GM21737 (cell line): Measurements from ENCODE around the gene PNPLA1.
"Not testable (repeated sequence)": the region's sequence is repeated elsewhere in the genome, so short reads cannot be mapped to it uniquely, and the experiment has no call there.

Experiments used
- ATAC-seq: cut with Tn5 transposase; IDR thresholded peaks from one replicate; pipeline ENCODE4 v1.9.1; 2021; ENCODE audit warnings: mild to moderate bottlenecking, moderate library complexity; ENCODE audit not compliant: unreplicated experiment

The PNPLA1 gene

DNA sequence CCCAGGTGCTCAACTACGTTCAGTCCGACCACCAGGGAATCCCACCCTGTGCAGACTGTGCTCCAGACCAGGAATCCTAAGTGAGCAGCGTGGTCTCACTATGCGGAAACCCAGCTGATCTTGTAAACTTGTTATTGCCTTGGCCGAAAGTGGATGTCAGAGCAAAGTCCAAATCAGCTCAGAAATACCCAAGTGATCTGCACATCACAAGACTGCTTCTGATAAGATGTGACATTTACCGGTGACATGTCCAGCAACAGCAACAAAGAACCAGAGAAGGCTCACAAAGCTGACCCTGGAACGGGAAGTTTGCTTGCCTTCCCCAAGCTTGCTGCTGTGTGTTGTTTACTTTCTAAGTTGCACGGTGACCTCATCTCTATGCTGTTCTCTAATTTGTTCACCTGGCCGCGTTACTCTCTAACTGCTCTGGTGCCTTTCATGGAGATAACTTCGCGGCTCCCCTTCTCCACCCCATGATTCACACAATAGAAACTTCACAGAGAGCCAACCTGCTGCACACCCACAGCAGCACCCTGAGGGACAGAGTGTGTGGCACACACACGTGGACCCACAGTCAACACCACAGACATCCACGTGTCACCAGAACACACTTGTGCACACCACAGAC, 65.1 kb downstream of the PNPLA1 start:
- ATAC-seq: no peak

GRCh38 chr6:36335465-36336207, 65.8 kb downstream of the PNPLA1 start:
- no peak for ATAC-seq

GRCh38 chr6:36336208-36336710, 66.4 kb downstream of the PNPLA1 start:
- ATAC-seq: no peak

DNA sequence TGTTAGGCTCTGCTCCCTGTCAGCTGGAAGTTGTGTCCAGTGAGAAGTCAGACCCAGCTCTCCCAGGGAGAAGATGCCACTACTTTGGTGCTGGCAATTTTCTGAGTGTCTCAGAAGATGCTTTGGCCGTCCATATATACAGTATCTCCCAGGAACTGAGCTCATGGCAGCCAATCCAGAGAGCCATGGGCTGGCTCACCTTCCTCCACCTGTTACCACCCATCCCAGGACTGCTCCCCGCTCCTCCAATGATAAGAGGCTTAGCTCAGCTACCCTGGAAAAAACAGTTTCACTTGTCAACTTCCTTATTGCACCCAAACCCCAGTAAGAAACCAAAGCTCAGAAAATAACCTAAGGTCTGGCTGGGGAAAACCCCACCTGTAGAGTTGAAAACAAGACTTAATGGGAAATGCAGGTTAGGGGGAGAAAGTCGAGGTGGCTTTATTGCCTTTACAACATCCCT, 67.0 kb downstream of the PNPLA1 start, which contains the start of gene BNIP5:
BNIP5 (minus strand) TSS at position 110 of the 463 bp plus-strand sequence. CDS start 6,198 bp downstream, outside the sequence.
- ATAC-seq: no peak

DNA sequence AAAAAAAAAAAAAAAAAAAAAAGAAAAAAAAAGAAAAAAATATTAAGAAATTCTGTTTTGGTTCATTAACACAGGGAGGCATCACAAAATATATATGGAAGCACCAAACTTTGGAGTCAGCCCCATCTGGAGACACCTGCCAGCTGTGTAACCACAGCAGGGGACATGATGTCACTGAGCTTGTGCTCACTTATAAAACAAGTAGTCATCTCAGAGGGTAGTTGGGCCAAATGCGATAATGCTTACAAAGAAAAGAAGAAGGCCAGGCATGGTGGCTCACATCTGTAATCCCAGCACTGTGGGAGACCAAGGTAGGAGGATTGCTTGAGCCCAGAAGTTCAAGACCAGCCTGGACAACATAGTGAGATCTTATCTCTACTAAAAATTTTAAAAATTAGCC, 68.0 kb downstream of the PNPLA1 start:
- ATAC-seq: no peak

- ATAC-seq: not testable (repeated sequence)
Measured at GRCh38 chr6:36338223-36338622, 68.4 kb downstream of the PNPLA1 start.

DNA sequence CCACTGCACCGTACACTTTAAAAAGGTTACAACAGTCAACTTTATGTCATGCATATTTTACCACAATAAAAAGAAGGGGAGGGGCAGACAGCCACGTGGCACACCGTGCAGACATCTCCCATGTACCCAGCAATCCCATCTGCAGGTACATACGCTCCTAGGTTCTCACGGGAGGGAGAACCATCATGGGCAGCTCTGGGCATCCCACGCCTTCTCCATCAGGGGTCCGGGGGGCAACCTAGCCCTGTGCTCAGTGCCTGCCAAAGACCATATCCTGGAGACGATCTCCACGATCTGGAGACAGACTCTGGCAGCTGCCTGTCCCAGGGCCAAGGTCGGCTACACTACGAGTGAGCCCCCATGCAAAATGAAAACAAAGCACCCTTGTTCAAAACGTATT, 69.3 kb downstream of the PNPLA1 start:
- ATAC-seq: no peak

- no peak for ATAC-seq
Measured at GRCh38 chr6:36340306-36340617, 70.4 kb downstream of the PNPLA1 start.

DNA sequence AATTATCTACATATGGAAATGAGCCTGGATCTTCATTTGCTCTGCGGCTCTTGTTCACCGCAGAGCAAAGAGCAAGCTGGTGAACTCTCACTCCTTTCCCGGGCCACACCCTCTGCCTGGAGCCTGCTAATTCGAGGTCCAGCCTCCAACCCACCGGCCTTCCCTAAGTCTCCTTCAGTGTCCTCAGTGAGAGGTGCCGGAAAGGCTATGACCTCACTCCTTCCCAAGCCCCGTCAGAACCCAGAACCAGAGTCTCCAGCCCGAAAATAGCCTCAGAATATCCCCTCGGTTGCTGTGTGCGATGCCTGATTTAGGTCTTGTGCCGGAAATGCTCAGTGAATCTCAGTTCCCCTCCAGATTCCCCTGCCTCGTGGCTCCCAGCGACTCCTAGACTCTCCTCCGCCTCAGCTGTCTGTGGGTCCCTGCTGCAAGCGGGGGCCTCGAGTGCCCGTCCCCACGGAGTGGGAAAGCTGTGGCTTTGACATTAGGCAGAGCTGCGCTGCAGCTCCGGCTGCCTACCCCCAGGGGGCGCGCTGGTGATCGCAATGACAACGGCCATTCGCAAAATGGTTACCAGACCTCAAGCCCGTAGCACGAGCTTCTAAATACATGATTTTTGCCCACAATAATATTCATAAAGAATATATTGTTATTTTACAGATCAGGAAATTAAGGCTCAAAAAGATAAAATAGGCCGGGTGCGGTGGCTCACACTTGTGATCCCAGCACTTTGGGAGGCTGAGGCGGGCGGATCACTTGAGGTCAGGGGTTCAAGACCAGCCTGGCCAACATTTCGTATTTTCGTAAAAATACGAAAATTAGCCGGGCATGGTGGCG, 71.0 kb downstream of the PNPLA1 start:
- ATAC-seq: no peak

- ATAC-seq: no peak
Measured at GRCh38 chr6:36343109-36343680, 73.3 kb downstream of the PNPLA1 start.

- ATAC-seq: no peak
Measured at GRCh38 chr6:36345681-36346466, 76.0 kb downstream of the PNPLA1 start.

- ATAC-seq: no peak
Measured at GRCh38 chr6:36346486-36347273, 76.8 kb downstream of the PNPLA1 start.

GRCh38 chr6:36347621-36348020, 77.8 kb downstream of the PNPLA1 start:
- no peak for ATAC-seq

- no peak for ATAC-seq
Measured at GRCh38 chr6:36349240-36349639, 79.4 kb downstream of the PNPLA1 start.

GRCh38 chr6:36350082-36350481, 80.2 kb downstream of the PNPLA1 start:
- ATAC-seq: no peak

GRCh38 chr6:36350681-36351571, 81.1 kb downstream of the PNPLA1 start:
- ATAC-seq: no peak

GRCh38 chr6:36352477-36353157, 82.8 kb downstream of the PNPLA1 start:
- no peak for ATAC-seq

DNA sequence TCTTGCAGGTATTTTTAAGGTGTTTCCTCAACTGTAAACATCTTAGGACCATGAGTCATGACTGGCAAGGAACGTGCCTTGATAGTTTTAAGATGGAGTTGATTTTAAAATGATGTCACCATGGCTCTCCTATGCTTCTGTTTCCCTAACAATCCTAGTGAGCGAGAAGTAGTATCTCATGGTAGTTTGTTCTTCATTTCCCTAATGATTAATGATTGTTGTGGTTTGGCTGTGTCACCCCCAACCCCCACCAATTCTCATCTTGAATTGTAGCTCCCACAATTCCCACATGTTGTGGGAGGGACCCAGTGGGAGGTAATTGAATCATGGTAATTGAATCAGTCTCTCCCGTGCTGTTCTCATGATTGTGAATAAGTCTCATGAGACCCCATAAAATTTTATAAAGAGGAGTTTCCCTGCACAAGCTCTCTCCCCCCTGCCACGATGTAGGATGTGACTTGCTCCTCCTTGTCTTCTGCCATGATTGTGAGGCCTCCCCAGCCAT, 83.6 kb downstream of the PNPLA1 start:
- no peak for ATAC-seq
